Natural killer cell (primary cell): ENCODE results near the gene GALNT13. TPM values are rescaled to one million over a fixed set of nuclear protein-coding genes. Genes with fewer than 3 reads are reported as not detected.

Experiments used
- ATAC-seq, 3 donors: fragments of 150-1000 bp in 2 of 3; fragments of 200-7000 bp in 1 of 3; cut with Tn5 transposase; 1 replicate in 1 of 3; 2 replicates in 2 of 3; pipeline ENCODE4 v1.10.0; 2021; ENCODE audit warnings: mild to moderate bottlenecking in 2 of 3, moderate library complexity in 2 of 3
- DNase-seq, 2 donors: peaks; one replicate each; pipeline versions ENCODE4 v3.0.0 to v3.0.0-alpha.2; 2013 to 2021; ENCODE audit warnings: mixed read lengths in 1 of 2
- H3K27ac ChIP-seq: one replicate; pipeline ENCODE4 v1.5.1; 2013; ENCODE audit warnings: mild to moderate bottlenecking, low read length
- H3K27me3 ChIP-seq: one replicate; pipeline ENCODE4 v1.6.1; 2013; ENCODE audit warnings: low read length; ENCODE audit not compliant: control insufficient read depth, insufficient read depth
- H3K36me3 ChIP-seq: one replicate; pipeline ENCODE4 v1.6.1; 2013; ENCODE audit warnings: low read length; ENCODE audit not compliant: control insufficient read depth, insufficient read depth
- H3K4me1 ChIP-seq: one replicate; pipeline ENCODE4 v1.6.1; 2013; ENCODE audit warnings: low read length; ENCODE audit not compliant: control insufficient read depth, insufficient read depth
- H3K4me3 ChIP-seq: one replicate; pipeline ENCODE4 v1.5.1; 2013; ENCODE audit warnings: low read length
- H3K9me3 ChIP-seq: one replicate; pipeline ENCODE4 v1.6.1; 2013; ENCODE audit warnings: low read length; ENCODE audit not compliant: control insufficient read depth, insufficient read depth
- H3K27ac Mint-ChIP-seq, 2 donors: one replicate each; pipeline ENCODE4 v1.8.0; 2022; ENCODE audit warnings: mild to moderate bottlenecking in 2 of 2, mixed read lengths in 2 of 2, moderate library complexity in 1 of 2
- H3K27me3 Mint-ChIP-seq, 2 donors: one replicate each; pipeline ENCODE4 v1.8.0; 2022; ENCODE audit warnings: low read depth in 2 of 2, mixed read lengths in 2 of 2
- H3K36me3 Mint-ChIP-seq: one replicate; pipeline ENCODE4 v1.8.0; 2022; ENCODE audit warnings: mixed read lengths
- H3K4me1 Mint-ChIP-seq, 2 donors: one replicate each; pipeline ENCODE4 v1.8.0; 2022; ENCODE audit warnings: mixed read lengths in 2 of 2
- H3K4me3 Mint-ChIP-seq: one replicate; pipeline ENCODE4 v1.8.0; 2022; ENCODE audit warnings: mild to moderate bottlenecking, moderate library complexity, mixed read lengths
- H3K9me3 Mint-ChIP-seq, 2 donors: one replicate each; pipeline ENCODE4 v1.8.0; 2022; ENCODE audit warnings: mixed read lengths in 2 of 2
- WGBS: methylation state at CpG from one replicate; pipeline ENCODE4 v1.1.7; 2013; ENCODE audit warnings: missing lambda C conversion rate; ENCODE audit not compliant: insufficient coverage; 5-methylcytosine and 5-hydroxymethylcytosine counted together
- intact Hi-C: fragments of 100-400 bp; cut with micrococcal nuclease; formaldehyde crosslinking; loops from one replicate; pipeline ENCODE4 v1.14.2; 2022
- total RNA-seq, 4 donors: library from RNA; stranded (reverse); fragments of 120-200 nt in 1 of 4; gene quantifications; one replicate each; pipeline versions ENCODE4 v1.2.3 to v1.2.4, GENCODE V29; 2013 to 2022
- TF ChIP-seq, protein P1 (sequence below): fragments of 200-600 bp; IDR thresholded peaks from one replicate; pipeline ENCODE4 v1.8.0; 2022; ENCODE audit warnings: antibody characterized with exemption

Gene GALNT13
- total RNA-seq, 3 donors from 2014 or later (not counting 1 experiment from before 2014, with no cell fraction given), result not detected

DNA sequence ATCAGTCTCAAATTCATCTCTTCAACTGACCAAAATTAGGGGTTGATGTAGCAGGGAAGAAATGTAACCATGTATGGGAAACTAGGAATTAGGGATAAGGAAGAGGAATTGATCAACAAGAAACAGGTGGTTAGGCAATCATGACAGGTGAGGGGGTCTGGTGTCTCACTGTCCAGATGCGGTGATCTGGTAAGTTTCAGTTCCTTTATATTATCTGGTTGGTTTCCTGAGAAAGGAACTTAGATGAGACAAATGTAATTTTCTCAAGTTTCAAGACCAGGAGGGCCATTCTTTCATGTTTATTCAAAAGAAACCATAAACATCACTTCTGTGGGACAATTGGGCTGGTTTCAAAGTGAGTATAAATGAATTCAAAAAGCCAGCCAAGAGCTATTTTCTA, 520.5 kb downstream of the GALNT13 start:
- H3K27ac Mint-ChIP-seq, result no peak overlapping the region
- DNase-seq, result no peak
- WGBS, result 45% methylated on average over 1 of the region's 1 CpG
- Histone ChIP-seq H3K4me3 (no peak overlapping the region), H3K9me3 (no peaks in the 10 kb centered on the region), H3K4me1 (no peaks in the 10 kb centered on the region), H3K27me3 (no peaks in the 10 kb centered on the region), H3K36me3 (no peaks in the 10 kb centered on the region), H3K27ac (no peak overlapping the region)
- intact Hi-C loops, result no loop called here
- no peaks in the 10 kb centered on the region for H3K27me3 Mint-ChIP-seq
- peaks cover 13 to 27% of the 10 kb centered on the region in 2 donors for H3K9me3 Mint-ChIP-seq
- ATAC-seq, result no peak
- no peaks in the 10 kb centered on the region for H3K36me3 Mint-ChIP-seq
- H3K4me3 Mint-ChIP-seq, result no peak overlapping the region
- TF ChIP-seq, protein P1, sequence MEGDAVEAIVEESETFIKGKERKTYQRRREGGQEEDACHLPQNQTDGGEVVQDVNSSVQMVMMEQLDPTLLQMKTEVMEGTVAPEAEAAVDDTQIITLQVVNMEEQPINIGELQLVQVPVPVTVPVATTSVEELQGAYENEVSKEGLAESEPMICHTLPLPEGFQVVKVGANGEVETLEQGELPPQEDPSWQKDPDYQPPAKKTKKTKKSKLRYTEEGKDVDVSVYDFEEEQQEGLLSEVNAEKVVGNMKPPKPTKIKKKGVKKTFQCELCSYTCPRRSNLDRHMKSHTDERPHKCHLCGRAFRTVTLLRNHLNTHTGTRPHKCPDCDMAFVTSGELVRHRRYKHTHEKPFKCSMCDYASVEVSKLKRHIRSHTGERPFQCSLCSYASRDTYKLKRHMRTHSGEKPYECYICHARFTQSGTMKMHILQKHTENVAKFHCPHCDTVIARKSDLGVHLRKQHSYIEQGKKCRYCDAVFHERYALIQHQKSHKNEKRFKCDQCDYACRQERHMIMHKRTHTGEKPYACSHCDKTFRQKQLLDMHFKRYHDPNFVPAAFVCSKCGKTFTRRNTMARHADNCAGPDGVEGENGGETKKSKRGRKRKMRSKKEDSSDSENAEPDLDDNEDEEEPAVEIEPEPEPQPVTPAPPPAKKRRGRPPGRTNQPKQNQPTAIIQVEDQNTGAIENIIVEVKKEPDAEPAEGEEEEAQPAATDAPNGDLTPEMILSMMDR, result no peak
- no peaks in the 10 kb centered on the region for H3K4me1 Mint-ChIP-seq

GRCh38 chr2:154394600-154394999, 522.9 kb downstream of the GALNT13 start:
- intact Hi-C loops, result no loop called here
- 80% methylated on average over 1 of the region's 3 CpGs for WGBS
- Histone ChIP-seq H3K27me3 (no peaks in the 10 kb centered on the region), H3K4me1 (no peaks in the 10 kb centered on the region), H3K4me3 (no peak overlapping the region), H3K36me3 (no peaks in the 10 kb centered on the region), H3K27ac (no peak overlapping the region), H3K9me3 (no peaks in the 10 kb centered on the region)
- DNase-seq (no peak), ATAC-seq (no peak)
- Mint-ChIP-seq H3K9me3 (peaks cover 5 to 18% of the 10 kb centered on the region in 2 donors), H3K36me3 (no peaks in the 10 kb centered on the region), H3K4me1 (no peaks in the 10 kb centered on the region), H3K4me3 (no peak overlapping the region), H3K27ac (no peak overlapping the region), H3K27me3 (no peaks in the 10 kb centered on the region)
- TF ChIP-seq, protein P1, result no peak

DNA sequence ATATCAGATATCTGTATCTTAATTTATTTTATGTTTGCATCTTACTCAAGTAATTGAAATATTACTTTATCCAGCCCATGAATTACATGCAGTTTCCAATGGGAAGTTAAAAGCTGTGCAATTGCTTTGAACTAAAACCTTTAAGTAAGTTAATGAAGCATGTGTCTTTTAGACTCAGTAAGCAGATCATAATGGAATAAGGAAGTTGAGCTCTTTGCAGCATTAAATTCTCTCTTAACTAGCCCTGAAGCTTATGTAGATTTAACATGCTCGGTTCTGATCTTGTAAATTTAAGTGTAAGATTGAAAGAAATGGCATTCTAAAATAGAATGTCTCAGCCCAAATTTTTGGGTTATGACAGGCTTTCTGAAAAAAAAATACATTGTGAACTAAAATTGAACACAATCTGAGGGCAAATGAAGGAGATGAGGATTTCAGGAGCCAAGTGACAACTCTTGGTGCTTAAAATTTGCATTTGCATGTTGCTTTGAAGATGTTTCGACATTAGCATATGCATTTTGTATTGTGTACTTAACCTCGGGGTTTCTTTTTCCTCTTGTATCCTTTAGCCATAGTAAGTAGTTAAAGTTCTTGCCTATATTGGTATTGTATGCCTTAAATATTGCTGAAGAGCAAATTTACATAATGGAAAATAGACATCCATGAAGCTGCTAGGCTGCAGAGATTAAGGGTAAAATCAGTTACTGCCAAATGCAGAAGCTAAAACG, 529.0 kb downstream of the GALNT13 start:
- WGBS, result 64% methylated on average over 3 of the region's 4 CpGs
- intact Hi-C loops, result no loop called here
- Mint-ChIP-seq H3K4me3 (no peak overlapping the region), H3K4me1 (no peaks in the 10 kb centered on the region), H3K36me3 (no peaks in the 10 kb centered on the region), H3K9me3 (peaks cover 4 to 5% of the 10 kb centered on the region in 2 donors), H3K27me3 (no peaks in the 10 kb centered on the region), H3K27ac (no peak overlapping the region)
- no peak for ATAC-seq
- no peak for DNase-seq
- Histone ChIP-seq H3K27ac (no peak overlapping the region), H3K9me3 (no peaks in the 10 kb centered on the region), H3K4me3 (no peak overlapping the region), H3K36me3 (no peaks in the 10 kb centered on the region), H3K4me1 (no peaks in the 10 kb centered on the region), H3K27me3 (no peaks in the 10 kb centered on the region)
- TF ChIP-seq, protein P1, result no peak

DNA sequence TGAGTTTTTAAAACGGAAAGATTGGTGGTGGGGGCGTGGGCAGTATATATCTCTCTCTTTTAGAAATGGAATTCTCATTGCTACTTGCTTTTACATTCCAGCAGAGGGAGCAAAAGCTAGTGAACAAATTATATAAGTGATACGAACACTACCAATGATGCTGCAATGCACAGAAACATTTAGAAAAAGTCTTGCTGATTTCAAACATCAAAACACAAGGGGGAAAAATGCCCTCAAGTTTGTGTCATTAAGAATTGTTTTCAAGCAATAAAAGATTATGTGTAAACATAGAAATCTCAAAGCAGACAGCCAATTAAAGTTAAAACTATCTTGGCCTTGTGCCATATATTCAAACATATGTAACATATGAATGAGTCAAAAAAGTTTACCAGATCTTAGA, 530.5 kb downstream of the GALNT13 start:
- H3K27me3 ChIP-seq, result no peaks in the 10 kb centered on the region
- no peaks in the 10 kb centered on the region for H3K9me3 ChIP-seq
- H3K27ac ChIP-seq, result no peak overlapping the region
- Mint-ChIP-seq H3K36me3 (no peaks in the 10 kb centered on the region), H3K9me3 (peaks cover 9 to 11% of the 10 kb centered on the region in 2 donors), H3K4me1 (no peaks in the 10 kb centered on the region), H3K27me3 (no peaks in the 10 kb centered on the region), H3K27ac (no peak overlapping the region), H3K4me3 (no peak overlapping the region)
- no peak for ATAC-seq
- WGBS, result 33% methylated on average over 1 of the region's 3 CpGs
- TF ChIP-seq, protein P1, result no peak
- DNase-seq, result peak in 1 of 2 donors; percentile 17
- no peaks in the 10 kb centered on the region for H3K36me3 ChIP-seq
- H3K4me3 ChIP-seq, result no peak overlapping the region
- intact Hi-C loops, result no loop called here
- H3K4me1 ChIP-seq, result no peaks in the 10 kb centered on the region
